Vagina (tissue), 2 donors: Measurements from ENCODE around the gene CSNK1D. TPM values are rescaled to one million over a fixed set of nuclear protein-coding genes. Genes with fewer than 3 reads are reported as not detected.

ENCODE experiments used
- DNase-seq, 2 donors: peaks; one replicate each; pipeline ENCODE4 v3.0.0-alpha.2; 2017; ENCODE audit errors: extremely low spot score in 2 of 2
- H3K27ac ChIP-seq: fragments of 200-600 bp; sonication (generic); one replicate; pipeline ENCODE4 v1.5.1; 2019
- H3K27me3 ChIP-seq: fragments of 200-600 bp; sonication (generic); one replicate; pipeline ENCODE4 v1.5.1; 2019
- H3K36me3 ChIP-seq, 2 donors: fragments of 200-600 bp; sonication (generic); one replicate each; pipeline ENCODE4 v1.5.1; 2017 to 2019
- H3K4me1 ChIP-seq: fragments of 200-600 bp; sonication (generic); one replicate; pipeline ENCODE4 v1.5.1; 2019
- H3K4me3 ChIP-seq, 2 donors: fragments of 200-600 bp; sonication (generic); 1 replicate in 1 of 2; 2 replicates in 1 of 2; pipeline ENCODE4 v1.5.1; 2016 to 2019
- H3K9me3 ChIP-seq: fragments of 200-600 bp; sonication (generic); one replicate; pipeline ENCODE4 v1.5.1; 2019
- POLR2A ChIP-seq, 2 donors: fragments of 450-650 bp; IDR thresholded peaks; one replicate each; pipeline ENCODE4 v1.6.1; 2017; ENCODE audit warnings: antibody characterized with exemption in 2 of 2, mild to moderate bottlenecking in 2 of 2, moderate library complexity in 2 of 2
- POLR2AphosphoS5 ChIP-seq, 2 donors: sonication (generic); formaldehyde crosslinking; IDR thresholded peaks; one replicate each; pipeline ENCODE4 v1.9.0; 2017; ENCODE audit warnings: antibody characterized with exemption in 2 of 2, mild to moderate bottlenecking in 2 of 2, low read depth in 1 of 2; ENCODE audit not compliant: insufficient read depth in 1 of 2
- intact Hi-C: fragments of 100-400 bp; cut with DNase I; formaldehyde crosslinking; loops from one replicate; pipeline ENCODE4 v1.15.1; 2023
- total RNA-seq: library from RNA; depleted of rRNA; stranded (reverse); fragments of >200 nt; gene quantifications from one replicate; pipeline ENCODE4 v1.2.3, GENCODE V29; 2016
- TF ChIP-seq, protein P1 (sequence below), 3 experiments: fragments of 450-650 bp in 2 of 3; fragments of 200-600 bp in 1 of 3; sonication (generic) in 1 of 3; IDR thresholded peaks; one replicate each; pipeline ENCODE4 v1.5.1; 2017 to 2019; ENCODE audit warnings: antibody characterized with exemption in 3 of 3, mild to moderate bottlenecking in 2 of 3, moderate library complexity in 2 of 3

The CSNK1D gene
- total RNA-seq, 1 donor from 2014 or later, result 67.8 TPM

DNA sequence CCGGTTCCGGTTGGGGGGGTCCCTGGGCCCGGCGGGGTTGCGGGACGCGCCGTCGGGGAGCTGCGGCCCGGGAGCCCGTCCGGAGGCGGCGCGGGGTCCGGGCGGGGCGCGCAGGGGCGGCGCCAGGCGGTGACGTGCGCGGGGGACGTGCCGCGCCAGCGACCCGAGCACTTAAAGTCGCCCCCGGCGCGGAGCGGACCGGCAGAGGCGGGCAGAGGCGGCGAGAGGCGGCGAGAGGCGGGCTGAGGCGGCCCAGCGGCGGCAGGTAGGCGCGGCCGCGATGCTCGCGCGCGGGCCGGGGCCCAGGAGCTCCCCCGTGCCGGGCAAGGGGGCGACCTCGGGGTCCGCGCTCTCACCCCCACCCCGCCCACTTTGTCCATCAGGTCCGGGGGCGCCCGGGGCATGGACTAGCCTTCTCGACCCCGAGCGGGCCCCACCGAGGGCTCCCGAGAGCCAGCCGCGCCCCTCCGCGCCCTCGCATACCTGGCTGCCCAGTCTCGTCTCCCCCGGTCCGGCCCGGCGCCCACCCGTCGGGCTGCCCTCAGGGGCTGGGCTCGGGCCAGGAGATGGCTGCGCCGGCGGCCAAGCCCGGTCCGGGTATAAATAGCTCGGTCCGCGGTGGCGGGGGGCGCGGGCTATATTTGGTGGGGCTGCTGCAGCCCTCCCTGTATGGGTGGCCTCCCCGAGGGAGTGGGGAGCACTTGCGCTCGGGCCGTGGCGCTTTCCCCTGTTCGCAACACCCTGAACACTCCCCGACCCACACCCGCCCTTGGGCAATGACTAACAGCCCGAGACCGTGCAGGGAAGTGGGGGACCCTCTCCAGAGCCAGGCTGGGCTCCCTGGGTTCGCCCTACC is 44.4 kb downstream of the CSNK1D start, which contains the start of gene SLC16A3:
TSS of gene SLC16A3 (plus strand) at position 201 of the 856 bp plus-strand sequence. CDS start 6,967 bp downstream, outside the sequence.
- peak within 1 kb of the TSS; percentile 93 for H3K27ac ChIP-seq
- TF ChIP-seq POLR2AphosphoS5 (IDR thresholded peaks at IDR 0.05; ENCODE audit: insufficient read depth in 1 of 2, low read depth in 1 of 2), result peak in 1 of 2 donors; percentile 11
- TF ChIP-seq POLR2A (IDR thresholded peaks at IDR 0.05), result peak in 1 of 2 donors; percentile 71
- TF ChIP-seq, protein P1, sequence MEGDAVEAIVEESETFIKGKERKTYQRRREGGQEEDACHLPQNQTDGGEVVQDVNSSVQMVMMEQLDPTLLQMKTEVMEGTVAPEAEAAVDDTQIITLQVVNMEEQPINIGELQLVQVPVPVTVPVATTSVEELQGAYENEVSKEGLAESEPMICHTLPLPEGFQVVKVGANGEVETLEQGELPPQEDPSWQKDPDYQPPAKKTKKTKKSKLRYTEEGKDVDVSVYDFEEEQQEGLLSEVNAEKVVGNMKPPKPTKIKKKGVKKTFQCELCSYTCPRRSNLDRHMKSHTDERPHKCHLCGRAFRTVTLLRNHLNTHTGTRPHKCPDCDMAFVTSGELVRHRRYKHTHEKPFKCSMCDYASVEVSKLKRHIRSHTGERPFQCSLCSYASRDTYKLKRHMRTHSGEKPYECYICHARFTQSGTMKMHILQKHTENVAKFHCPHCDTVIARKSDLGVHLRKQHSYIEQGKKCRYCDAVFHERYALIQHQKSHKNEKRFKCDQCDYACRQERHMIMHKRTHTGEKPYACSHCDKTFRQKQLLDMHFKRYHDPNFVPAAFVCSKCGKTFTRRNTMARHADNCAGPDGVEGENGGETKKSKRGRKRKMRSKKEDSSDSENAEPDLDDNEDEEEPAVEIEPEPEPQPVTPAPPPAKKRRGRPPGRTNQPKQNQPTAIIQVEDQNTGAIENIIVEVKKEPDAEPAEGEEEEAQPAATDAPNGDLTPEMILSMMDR (IDR thresholded peaks at IDR 0.05), result no peak
- no peaks in the 10 kb centered on the region for H3K9me3 ChIP-seq
- H3K4me1 ChIP-seq, result peaks cover 41% of the 10 kb centered on the region
- peak within 1 kb of the TSS; percentile 53 to 63 for H3K4me3 ChIP-seq
- no peaks in the 10 kb centered on the region for H3K27me3 ChIP-seq
- DNase-seq, result no peak
- no peaks in the 10 kb centered on the region for H3K36me3 ChIP-seq
- intact Hi-C loops, result no loop called here

DNA sequence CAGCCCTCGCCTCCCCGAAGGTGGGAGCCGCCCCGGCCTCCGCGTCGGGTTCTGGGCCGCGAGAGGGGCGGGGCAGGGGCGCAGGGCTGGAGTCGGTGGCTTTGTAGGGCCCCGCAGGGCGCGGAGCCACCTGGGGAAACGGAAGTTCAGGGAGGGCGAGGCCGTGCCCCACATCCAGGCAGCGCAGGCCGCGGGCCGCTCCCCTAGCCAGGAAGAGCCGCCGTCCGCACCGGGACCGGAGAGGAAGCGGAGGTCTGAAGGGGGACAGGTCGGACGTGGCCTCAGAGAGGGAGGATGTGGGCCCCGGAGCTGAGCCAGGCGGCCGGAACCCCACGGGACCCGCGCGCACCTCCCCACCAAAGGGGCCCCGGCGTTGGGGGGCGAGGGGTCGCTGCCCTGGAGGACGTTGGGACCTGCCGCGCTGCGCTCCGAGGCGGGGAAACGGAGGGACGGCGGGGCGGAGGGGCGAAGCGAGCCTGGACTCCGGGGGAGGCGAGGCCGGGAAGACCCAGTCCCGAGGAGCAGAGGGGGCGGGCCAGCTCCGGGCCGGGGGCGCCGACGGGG is 45.1 kb downstream of the CSNK1D start:
- no peaks in the 10 kb centered on the region for H3K27me3 ChIP-seq
- H3K4me3 ChIP-seq, result peak overlapping the region; percentile 53 to 63
- no peak for DNase-seq
- H3K36me3 ChIP-seq, result no peaks in the 10 kb centered on the region
- intact Hi-C loops, result no loop called here
- TF ChIP-seq POLR2AphosphoS5 (IDR thresholded peaks at IDR 0.05; ENCODE audit: insufficient read depth in 1 of 2, low read depth in 1 of 2), result peak in 1 of 2 donors; percentile 68
- TF ChIP-seq, protein P1 (IDR thresholded peaks at IDR 0.05), result peak in 1 of 3 experiments; percentile 16
- no peak for TF ChIP-seq POLR2A (IDR thresholded peaks at IDR 0.05)
- H3K4me1 ChIP-seq, result peaks cover 41% of the 10 kb centered on the region
- peak overlapping the region; percentile 93 for H3K27ac ChIP-seq
- no peaks in the 10 kb centered on the region for H3K9me3 ChIP-seq

DNA sequence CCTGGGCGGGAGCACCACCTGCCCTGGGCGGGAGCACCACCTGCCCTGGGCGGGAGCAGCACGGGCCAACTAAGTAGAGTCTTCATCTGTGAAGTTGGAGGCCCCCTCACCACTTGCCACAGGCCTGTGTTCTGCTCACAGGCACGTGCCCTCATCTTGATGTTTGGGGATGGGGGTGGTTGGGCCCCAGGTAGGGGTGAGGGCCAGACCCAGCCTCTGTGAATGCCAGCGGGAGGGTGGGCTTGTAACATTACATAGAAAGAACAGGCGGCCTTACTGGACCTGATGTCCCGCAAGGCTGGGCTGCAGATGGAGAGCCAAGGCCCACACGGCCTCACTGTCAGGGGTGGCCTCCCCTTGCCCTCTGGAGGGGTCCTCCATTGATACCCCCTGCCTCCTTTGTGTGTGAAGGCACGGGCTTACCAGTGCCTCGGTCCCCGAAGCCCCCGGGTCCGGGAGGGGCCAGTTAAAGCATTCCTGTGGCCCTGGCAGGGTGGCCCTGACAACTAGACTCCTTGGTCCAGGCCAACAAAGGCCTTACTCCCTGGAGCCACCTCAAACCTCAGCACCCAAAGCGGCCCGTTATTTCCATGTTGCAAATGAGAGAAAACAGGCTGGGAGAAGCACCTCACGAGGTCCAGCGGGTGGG is 45.7 kb downstream of the CSNK1D start:
- Histone ChIP-seq H3K4me1 (peaks cover 36% of the 10 kb centered on the region), H3K4me3 (peak overlapping the region; percentile 53 to 63)

DNA sequence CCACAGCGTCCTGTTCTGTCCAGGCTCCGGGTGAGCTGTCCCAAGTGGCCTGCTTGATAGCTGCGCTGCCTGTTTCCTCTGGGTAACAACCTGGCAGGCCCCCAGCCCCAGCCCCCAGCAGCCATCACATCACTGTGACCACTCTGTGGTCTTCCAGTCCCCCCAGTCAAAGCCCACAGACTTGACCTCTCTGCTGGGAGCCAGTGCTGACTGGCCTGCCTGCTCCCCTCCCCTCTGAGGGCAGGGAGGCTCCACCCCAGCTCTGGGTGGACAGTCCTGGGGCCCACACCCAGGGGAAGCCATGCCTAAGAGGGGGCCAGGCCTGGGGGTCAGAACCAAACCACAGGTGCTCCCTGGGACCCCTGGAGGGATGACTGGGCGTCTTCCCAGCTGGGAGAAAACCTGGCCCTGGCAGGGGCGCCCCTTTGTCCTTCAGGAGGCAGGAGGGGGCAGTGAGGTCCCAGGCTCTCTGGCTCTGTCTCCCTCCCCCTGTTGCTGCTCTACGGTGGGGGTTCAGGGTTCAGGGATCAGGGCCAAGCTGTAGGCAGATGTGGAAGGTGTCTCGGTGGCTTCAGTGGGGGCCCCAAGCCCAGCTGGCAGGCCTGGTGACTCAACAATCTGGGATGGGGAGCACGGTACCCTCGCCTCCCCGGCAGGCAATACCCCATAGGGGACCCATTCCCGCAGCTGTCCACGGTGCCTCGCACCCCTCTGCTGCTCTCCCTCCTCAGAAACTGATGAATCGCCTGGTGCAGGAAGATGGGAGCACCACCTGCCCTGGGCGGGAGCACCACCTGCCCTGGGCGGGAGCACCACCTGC is 46.5 kb downstream of the CSNK1D start:
- DNase-seq, result no peak
- no peak overlapping the region for H3K27ac ChIP-seq
- peaks cover 28% of the 10 kb centered on the region for H3K4me1 ChIP-seq
- no peaks in the 10 kb centered on the region for H3K9me3 ChIP-seq
- TF ChIP-seq, protein P1 (IDR thresholded peaks at IDR 0.05), result no peak
- TF ChIP-seq POLR2AphosphoS5 (IDR thresholded peaks at IDR 0.05; ENCODE audit: insufficient read depth in 1 of 2, low read depth in 1 of 2), result no peak
- no peak for TF ChIP-seq POLR2A (IDR thresholded peaks at IDR 0.05)
- no peak overlapping the region for H3K4me3 ChIP-seq
- intact Hi-C loops, result no loop called here
- no peaks in the 10 kb centered on the region for H3K36me3 ChIP-seq
- no peaks in the 10 kb centered on the region for H3K27me3 ChIP-seq

More for the DNA sequence above, 45.7 kb downstream of the CSNK1D start:
- intact Hi-C loops, result no loop called here
- Histone ChIP-seq H3K27me3 (no peaks in the 10 kb centered on the region), H3K9me3 (no peaks in the 10 kb centered on the region), H3K36me3 (no peaks in the 10 kb centered on the region), H3K27ac (peak overlapping the region; percentile 93)
- no peak for DNase-seq
- TF ChIP-seq, protein P1 (IDR thresholded peaks at IDR 0.05), result no peak
- TF ChIP-seq POLR2AphosphoS5 (IDR thresholded peaks at IDR 0.05; ENCODE audit: insufficient read depth in 1 of 2, low read depth in 1 of 2), result no peak
- TF ChIP-seq POLR2A (IDR thresholded peaks at IDR 0.05), result no peak
